HEK293T (cell line): ENCODE measurements around the gene GABRA5.

Source experiments
- CTCF ChIA-PET: fragments of 350-600 bp; formaldehyde crosslinking; extraction: SDS; loops from one replicate; lab custom pipeline; 2021; ENCODE audit warnings: antibody characterized with exemption, inconsistent platforms; lab: Yijun Ruan, JAX
- POLR2A ChIA-PET: fragments of 350-600 bp; formaldehyde crosslinking; extraction: SDS; loops from one replicate; lab custom pipeline; 2020; ENCODE audit warnings: antibody characterized with exemption, inconsistent platforms; lab: Yijun Ruan, JAX
- DNase-seq: peaks from one replicate; pipeline ENCODE4 v3.0.0; 2012; ENCODE audit warnings: mixed read lengths; ENCODE audit errors: extremely low spot score
- ARNT ChIP-seq: fragments of 450-650 bp; IDR thresholded peaks from 2 replicates; pipeline ENCODE4 v1.6.1; 2017; ENCODE audit warnings: mild to moderate bottlenecking
- BHLHE40 ChIP-seq: fragments of 450-650 bp; IDR thresholded peaks from 2 replicates; pipeline ENCODE4 v1.6.1; 2016; ENCODE audit warnings: mild to moderate bottlenecking, moderate library complexity, borderline replicate concordance
- CTBP1 ChIP-seq: fragments of 450-650 bp; IDR thresholded peaks from 2 replicates; pipeline ENCODE4 v1.6.1; 2016; ENCODE audit warnings: borderline replicate concordance
- ELF4 ChIP-seq: fragments of 450-650 bp; IDR thresholded peaks from 2 replicates; pipeline ENCODE4 v1.6.1; 2017; ENCODE audit warnings: antibody characterized with exemption
- FOXA1 ChIP-seq: fragments of 450-650 bp; IDR thresholded peaks from 2 replicates; pipeline ENCODE4 v1.6.1; 2016; ENCODE audit warnings: mild to moderate bottlenecking
- FOXK2 ChIP-seq: fragments of 450-650 bp; IDR thresholded peaks from 2 replicates; pipeline ENCODE4 v1.6.1; 2016; ENCODE audit warnings: mild to moderate bottlenecking
- FOXM1 ChIP-seq: fragments of 450-650 bp; IDR thresholded peaks from 2 replicates; pipeline ENCODE4 v1.6.1; 2017; ENCODE audit warnings: mild to moderate bottlenecking, borderline replicate concordance
- HDGF ChIP-seq: fragments of 450-650 bp; IDR thresholded peaks from 2 replicates; pipeline ENCODE4 v1.6.1; 2017; ENCODE audit warnings: antibody characterized with exemption, borderline replicate concordance
- L3MBTL2 ChIP-seq: fragments of 450-650 bp; conservative IDR thresholded peaks from 2 replicates; pipeline ENCODE4 v1.6.1; 2016; ENCODE audit warnings: mild to moderate bottlenecking
- LEF1 ChIP-seq: fragments of 450-650 bp; IDR thresholded peaks from 2 replicates; pipeline ENCODE4 v1.6.1; 2017; ENCODE audit warnings: mild to moderate bottlenecking, borderline replicate concordance
- NFRKB ChIP-seq: fragments of 450-650 bp; IDR thresholded peaks from 2 replicates; pipeline ENCODE4 v1.6.1; 2016; ENCODE audit warnings: mild to moderate bottlenecking, moderate library complexity
- SP1 ChIP-seq: fragments of 450-650 bp; IDR thresholded peaks from 2 replicates; pipeline ENCODE4 v1.6.1; 2017
- SUZ12 ChIP-seq: fragments of 450-650 bp; IDR thresholded peaks from 2 replicates; pipeline ENCODE4 v1.6.1; 2016; ENCODE audit warnings: mild to moderate bottlenecking
- TARDBP ChIP-seq: fragments of 450-650 bp; IDR thresholded peaks from 2 replicates; pipeline ENCODE4 v1.6.1; 2016
- ZNF384 ChIP-seq: fragments of 450-650 bp; IDR thresholded peaks from 2 replicates; pipeline ENCODE4 v1.6.1; 2016
- TF ChIP-seq, protein P1 (sequence below): fragments of 450-650 bp; IDR thresholded peaks from 2 replicates; pipeline ENCODE4 v1.6.1; 2016

Gene GABRA5

GRCh38 chr15:26841941-26842340, 24.9 kb upstream of the GABRA5 start:
- TF ChIP-seq HDGF: no peak
- TF ChIP-seq TARDBP: no peak
- TF ChIP-seq, protein P1, sequence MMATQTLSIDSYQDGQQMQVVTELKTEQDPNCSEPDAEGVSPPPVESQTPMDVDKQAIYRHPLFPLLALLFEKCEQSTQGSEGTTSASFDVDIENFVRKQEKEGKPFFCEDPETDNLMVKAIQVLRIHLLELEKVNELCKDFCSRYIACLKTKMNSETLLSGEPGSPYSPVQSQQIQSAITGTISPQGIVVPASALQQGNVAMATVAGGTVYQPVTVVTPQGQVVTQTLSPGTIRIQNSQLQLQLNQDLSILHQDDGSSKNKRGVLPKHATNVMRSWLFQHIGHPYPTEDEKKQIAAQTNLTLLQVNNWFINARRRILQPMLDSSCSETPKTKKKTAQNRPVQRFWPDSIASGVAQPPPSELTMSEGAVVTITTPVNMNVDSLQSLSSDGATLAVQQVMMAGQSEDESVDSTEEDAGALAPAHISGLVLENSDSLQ: no peak
- TF ChIP-seq LEF1: no peak
- TF ChIP-seq NFRKB: no peak
- CTCF ChIA-PET: interaction anchor here (0.6 kb wide), 1 partner anchor 56 kb away, joined by 3 read pairs; no protein-coding TSS in a partner anchor
- DNase-seq: no peak
- POLR2A ChIA-PET: no interaction called here

DNA sequence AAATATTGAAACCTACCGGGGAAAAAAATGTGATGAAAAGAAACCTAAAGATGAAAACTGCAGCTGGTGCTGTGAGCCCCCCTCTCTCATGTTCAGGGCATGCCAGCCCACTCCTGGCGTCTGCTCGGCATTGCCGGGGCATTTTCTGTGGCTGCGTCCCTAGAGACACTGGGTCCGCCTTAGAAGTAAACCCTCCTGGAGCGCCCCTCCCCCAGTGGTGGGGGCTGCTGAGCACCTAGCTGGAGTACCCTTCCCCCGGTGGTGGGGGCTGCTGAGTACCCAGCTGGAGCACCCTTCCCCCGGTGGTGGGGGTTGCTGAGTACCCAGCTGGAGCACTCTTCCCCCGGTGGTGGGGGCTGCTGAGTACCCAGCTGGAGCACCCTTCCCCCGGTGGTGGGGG, 24.5 kb upstream of the GABRA5 start:
- POLR2A ChIA-PET: no interaction called here
- TF ChIP-seq HDGF (no peak), FOXK2 (no peak), FOXA1 (no peak), ZNF384 (no peak), SP1 (no peak), ARNT (no peak), LEF1 (no peak), NFRKB (no peak), TARDBP (no peak)
- TF ChIP-seq, protein P1: no peak
- no peak for DNase-seq
- CTCF ChIA-PET: interaction anchor here (0.6 kb wide), 1 partner anchor 57 kb away, joined by 3 read pairs; no protein-coding TSS in a partner anchor

- no peak for TF ChIP-seq BHLHE40
- no peak for TF ChIP-seq HDGF
- TF ChIP-seq L3MBTL2: no peak
- TF ChIP-seq NFRKB: no peak
- TF ChIP-seq LEF1: no peak
- TF ChIP-seq CTBP1: no peak
- TF ChIP-seq FOXM1: no peak
- no peak for TF ChIP-seq ZNF384
- CTCF ChIA-PET: no interaction called here
- DNase-seq: no peak
- POLR2A ChIA-PET: no interaction called here
Observed at GRCh38 chr15:26844901-26845300, 22.0 kb upstream of the GABRA5 start.

DNA sequence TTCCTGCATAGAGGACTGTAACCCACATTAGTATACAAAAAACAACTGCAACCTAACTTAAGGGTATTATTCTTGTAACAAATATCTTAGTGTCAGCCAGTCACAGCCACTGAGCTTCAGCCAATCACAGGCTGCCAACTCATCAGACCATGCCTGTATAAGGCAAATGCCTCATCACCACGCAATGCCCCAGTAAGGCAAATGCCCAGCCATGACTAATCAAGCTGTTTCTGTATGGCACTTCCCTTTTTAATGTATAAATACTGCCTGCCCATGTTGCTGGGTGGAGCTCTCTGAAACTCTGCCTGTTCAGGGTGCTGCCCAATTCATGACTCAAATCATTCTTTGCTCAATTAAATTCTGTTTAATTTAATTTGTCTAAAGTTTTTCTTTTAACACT, 18.4 kb upstream of the GABRA5 start:
- ChIA-PET CTCF (interaction anchor here (0.8 kb wide), 1 partner anchor 9 kb away, joined by 3 read pairs; no protein-coding TSS in a partner anchor), POLR2A (no interaction called here)
- TF ChIP-seq LEF1 (no peak), SUZ12 (no peak), BHLHE40 (no peak), CTBP1 (no peak), NFRKB (no peak), L3MBTL2 (no peak), FOXA1 (no peak), ARNT (no peak), ZNF384 (no peak), ELF4 (no peak), FOXK2 (no peak), HDGF (no peak), TARDBP (no peak), SP1 (no peak)
- DNase-seq: no peak

GRCh38 chr15:26850161-26850560, 16.7 kb upstream of the GABRA5 start:
- no peak for DNase-seq
- CTCF ChIA-PET: no interaction called here
- POLR2A ChIA-PET: no interaction called here
- no peak for TF ChIP-seq TARDBP
- no peak for TF ChIP-seq CTBP1
- no peak for TF ChIP-seq ELF4
- no peak for TF ChIP-seq LEF1
- no peak for TF ChIP-seq FOXM1
- TF ChIP-seq SP1: no peak
- no peak for TF ChIP-seq BHLHE40
- TF ChIP-seq, protein P1: no peak
- no peak for TF ChIP-seq FOXK2
- TF ChIP-seq HDGF: no peak
- TF ChIP-seq FOXA1: no peak
- TF ChIP-seq SUZ12: no peak
- TF ChIP-seq L3MBTL2: no peak
- TF ChIP-seq ARNT: no peak
- TF ChIP-seq ZNF384: no peak
- no peak for TF ChIP-seq NFRKB

- TF ChIP-seq CTBP1 (no peak), HDGF (no peak), SP1 (no peak), BHLHE40 (no peak), L3MBTL2 (no peak), ZNF384 (no peak), SUZ12 (no peak), FOXA1 (no peak), FOXM1 (no peak)
- TF ChIP-seq, protein P1: no peak
- ChIA-PET POLR2A (no interaction called here), CTCF (no interaction called here)
- no peak for DNase-seq
Observed at GRCh38 chr15:26852980-26853379, 13.9 kb upstream of the GABRA5 start.
